ENCODE data around the gene PGP. TPM values are rescaled to one million over a fixed set of nuclear protein-coding genes. Genes with fewer than 3 reads are reported as not detected.

PGP gene
- total RNA-seq, 2 experiments from 2014 or later: 8.1 to 8.5 TPM

DNA sequence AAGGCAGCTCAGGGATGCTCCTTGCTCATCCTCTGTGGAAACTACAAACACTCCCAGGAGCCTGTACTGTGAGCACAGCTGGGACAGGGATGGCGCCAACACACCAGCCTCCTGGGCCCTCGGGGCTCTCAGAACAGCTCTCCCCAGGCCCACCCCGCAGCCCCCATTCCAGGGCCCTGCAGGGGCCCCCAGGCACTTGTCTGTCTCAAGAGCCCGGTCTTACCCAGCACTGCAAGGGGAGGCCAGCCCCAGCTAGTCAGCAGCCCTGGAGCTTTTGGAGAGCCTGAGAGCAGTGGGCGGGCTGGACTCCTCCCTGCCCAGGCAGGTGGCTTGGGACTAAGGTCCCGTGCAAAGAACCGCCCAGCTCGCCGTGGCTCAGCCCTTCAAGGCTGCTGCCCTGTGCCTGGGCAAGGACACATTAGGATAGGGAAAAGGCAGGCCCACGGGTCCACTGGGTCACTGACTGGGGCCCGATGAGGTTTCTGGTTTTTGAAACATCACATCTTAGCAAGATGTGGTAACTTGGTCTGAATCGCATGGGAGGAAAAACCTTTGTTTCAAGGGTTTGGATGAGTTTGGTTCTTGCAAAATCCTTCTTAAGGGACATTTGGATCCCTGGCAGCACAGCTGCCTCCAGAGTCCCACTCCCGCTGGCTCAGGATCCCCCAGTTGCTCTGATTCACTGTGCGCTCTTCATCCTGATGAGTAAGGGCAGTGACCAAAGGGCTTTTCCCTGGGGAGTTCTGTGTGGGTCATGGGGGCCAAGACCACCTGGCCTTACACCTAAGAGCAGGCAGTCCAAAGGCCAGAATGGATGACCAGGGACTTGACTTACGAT lies 24.4 kb upstream of the PGP start:
- POLR2A ChIA-PET: interaction anchor here (1.0 kb wide), 1 partner anchor 13 kb away, joined by 3 read pairs; the partner anchor contains the start of gene ECI1
- Mint-ChIP-seq H3K9me3 (no peaks in the 10 kb centered on the region), H3K27ac (no peak overlapping the region), H3K27me3 (peaks cover 4% of the 10 kb centered on the region), H3K4me1 (ENCODE audit: low read depth) (no peaks in the 10 kb centered on the region), H3K36me3 (ENCODE audit: low read depth) (peaks cover 21% of the 10 kb centered on the region), H3K4me3 (no peak overlapping the region)
- DNase-seq (no peak), ATAC-seq (ENCODE audit: poor library complexity) (no peak)
- H3K4me3 ChIP-seq (ENCODE audit: low read length): no peak overlapping the region
- H3K27me3 ChIP-seq (ENCODE audit: control insufficient read depth in 1 of 2, insufficient read depth in 2 of 2, low read length in 2 of 2): peaks cover 0 to 12% of the 10 kb centered on the region in 2 experiments
- H3K27ac ChIP-seq (ENCODE audit: low read depth in 1 of 2, low read length in 2 of 2): no peak overlapping the region
- peaks cover 26% of the 10 kb centered on the region for H3K36me3 ChIP-seq (ENCODE audit: insufficient read depth, low read length)
- peaks cover 11% of the 10 kb centered on the region for H3K4me1 ChIP-seq (ENCODE audit: insufficient read depth, low read length)
- TF ChIP-seq, protein P1, sequence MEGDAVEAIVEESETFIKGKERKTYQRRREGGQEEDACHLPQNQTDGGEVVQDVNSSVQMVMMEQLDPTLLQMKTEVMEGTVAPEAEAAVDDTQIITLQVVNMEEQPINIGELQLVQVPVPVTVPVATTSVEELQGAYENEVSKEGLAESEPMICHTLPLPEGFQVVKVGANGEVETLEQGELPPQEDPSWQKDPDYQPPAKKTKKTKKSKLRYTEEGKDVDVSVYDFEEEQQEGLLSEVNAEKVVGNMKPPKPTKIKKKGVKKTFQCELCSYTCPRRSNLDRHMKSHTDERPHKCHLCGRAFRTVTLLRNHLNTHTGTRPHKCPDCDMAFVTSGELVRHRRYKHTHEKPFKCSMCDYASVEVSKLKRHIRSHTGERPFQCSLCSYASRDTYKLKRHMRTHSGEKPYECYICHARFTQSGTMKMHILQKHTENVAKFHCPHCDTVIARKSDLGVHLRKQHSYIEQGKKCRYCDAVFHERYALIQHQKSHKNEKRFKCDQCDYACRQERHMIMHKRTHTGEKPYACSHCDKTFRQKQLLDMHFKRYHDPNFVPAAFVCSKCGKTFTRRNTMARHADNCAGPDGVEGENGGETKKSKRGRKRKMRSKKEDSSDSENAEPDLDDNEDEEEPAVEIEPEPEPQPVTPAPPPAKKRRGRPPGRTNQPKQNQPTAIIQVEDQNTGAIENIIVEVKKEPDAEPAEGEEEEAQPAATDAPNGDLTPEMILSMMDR (IDR thresholded peaks at IDR 0.05): no peak
- CTCF ChIA-PET: no interaction called here
- intact Hi-C loops (cut with DNase I, micrococcal nuclease): no loop called here
- H3K9me3 ChIP-seq (ENCODE audit: control insufficient read depth in 1 of 2, insufficient read depth in 1 of 2, low read length in 2 of 2): no peaks in the 10 kb centered on the region

DNA sequence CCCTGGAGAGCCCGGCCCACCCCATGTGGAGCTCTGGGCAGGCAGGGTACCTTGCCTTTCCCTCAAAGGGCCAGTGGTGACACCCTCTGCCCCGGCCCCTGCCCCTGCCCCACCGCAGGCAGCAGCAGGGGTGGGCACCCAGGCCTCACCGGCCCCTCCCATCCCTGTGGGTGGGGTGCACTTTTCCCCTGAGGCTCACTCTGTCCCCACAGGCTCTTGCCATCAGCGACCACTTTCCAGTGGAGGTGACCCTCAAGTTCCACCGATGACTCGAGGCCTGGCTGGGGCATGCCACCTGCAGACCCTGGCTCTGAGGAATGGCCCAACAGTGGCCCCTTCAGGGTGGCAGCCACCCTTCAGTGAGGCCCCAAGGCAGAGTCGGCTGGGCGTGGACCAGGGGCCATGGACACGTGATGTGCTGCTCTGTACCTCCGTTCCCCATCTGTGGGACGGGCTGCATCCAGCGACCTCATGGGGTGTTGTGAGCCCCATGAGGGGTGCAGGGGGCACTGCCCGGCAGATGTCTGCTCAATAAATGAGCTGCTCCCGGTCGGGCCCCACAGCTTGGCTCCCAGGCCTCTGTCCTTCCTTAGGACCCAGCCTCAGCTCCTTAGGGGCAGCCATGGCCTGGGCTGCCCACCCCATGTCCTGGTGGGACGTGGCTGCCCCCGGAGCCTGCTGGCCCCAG lies 23.7 kb upstream of the PGP start:
- Mint-ChIP-seq H3K27ac (no peak overlapping the region), H3K9me3 (no peaks in the 10 kb centered on the region), H3K36me3 (ENCODE audit: low read depth) (peaks cover 19% of the 10 kb centered on the region), H3K4me1 (ENCODE audit: low read depth) (no peaks in the 10 kb centered on the region), H3K4me3 (no peak overlapping the region), H3K27me3 (peaks cover 4% of the 10 kb centered on the region)
- Histone ChIP-seq H3K27ac (ENCODE audit: low read depth in 1 of 2, low read length in 2 of 2) (no peak overlapping the region), H3K4me3 (ENCODE audit: low read length) (no peak overlapping the region), H3K36me3 (ENCODE audit: insufficient read depth, low read length) (peaks cover 29% of the 10 kb centered on the region), H3K9me3 (ENCODE audit: control insufficient read depth in 1 of 2, insufficient read depth in 1 of 2, low read length in 2 of 2) (no peaks in the 10 kb centered on the region), H3K4me1 (ENCODE audit: insufficient read depth, low read length) (peaks cover 11% of the 10 kb centered on the region), H3K27me3 (ENCODE audit: control insufficient read depth in 1 of 2, insufficient read depth in 2 of 2, low read length in 2 of 2) (peaks cover 0 to 12% of the 10 kb centered on the region in 2 experiments)
- no peak for ATAC-seq (ENCODE audit: poor library complexity)
- DNase-seq: no peak
- ChIA-PET CTCF (no interaction called here), POLR2A (interaction anchor here (1.0 kb wide), 1 partner anchor 13 kb away, joined by 3 read pairs; the partner anchor contains the start of gene ECI1)
- intact Hi-C loops (cut with DNase I, micrococcal nuclease): no loop called here
- TF ChIP-seq, protein P1 (IDR thresholded peaks at IDR 0.05): no peak

- no peak overlapping the region for H3K4me3 ChIP-seq (ENCODE audit: low read length)
- DNase-seq (no peak), ATAC-seq (ENCODE audit: poor library complexity) (no peak)
- Mint-ChIP-seq H3K4me3 (no peak overlapping the region), H3K36me3 (ENCODE audit: low read depth) (peaks cover 19% of the 10 kb centered on the region), H3K27me3 (peaks cover 4% of the 10 kb centered on the region), H3K4me1 (ENCODE audit: low read depth) (no peaks in the 10 kb centered on the region), H3K27ac (no peak overlapping the region), H3K9me3 (no peaks in the 10 kb centered on the region)
- CTCF ChIA-PET: no interaction called here
- peaks cover 0 to 12% of the 10 kb centered on the region in 2 experiments for H3K27me3 ChIP-seq (ENCODE audit: control insufficient read depth in 1 of 2, insufficient read depth in 2 of 2, low read length in 2 of 2)
- POLR2A ChIA-PET: interaction anchor here (1.9 kb wide), 1 partner anchor 11 kb away, joined by 5 read pairs; no protein-coding TSS in a partner anchor
- H3K4me1 ChIP-seq (ENCODE audit: insufficient read depth, low read length): peaks cover 11% of the 10 kb centered on the region
- H3K36me3 ChIP-seq (ENCODE audit: insufficient read depth, low read length): peaks cover 29% of the 10 kb centered on the region
- intact Hi-C loops (cut with DNase I, micrococcal nuclease): no loop called here
- no peaks in the 10 kb centered on the region for H3K9me3 ChIP-seq (ENCODE audit: control insufficient read depth in 1 of 2, insufficient read depth in 1 of 2, low read length in 2 of 2)
- no peak overlapping the region for H3K27ac ChIP-seq (ENCODE audit: low read depth in 1 of 2, low read length in 2 of 2)
- TF ChIP-seq, protein P1 (IDR thresholded peaks at IDR 0.05): no peak
These were observed 23.0 kb upstream of the PGP start for GRCh38 chr16:2237493-2238149.
